ENCODE results near the gene FBXO34. TPM values are rescaled to one million over a fixed set of nuclear protein-coding genes. Genes with fewer than 3 reads are reported as not detected.
"Not testable (repeated sequence)": the region's sequence is repeated elsewhere in the genome, so short reads cannot be mapped to it uniquely, and the experiment has no call there.

The FBXO34 gene
- total RNA-seq, 2 donors from 2014 or later = 16.3 to 30.1 TPM

- ATAC-seq (replicated peaks) = peak; percentile 52
- no peaks in the 10 kb centered on the region for H3K36me3 Mint-ChIP-seq (ENCODE audit: low read depth)
- peak overlapping the region; percentile 82 for H3K27ac Mint-ChIP-seq
- H3K4me1 Mint-ChIP-seq = peaks cover 52% of the 10 kb centered on the region
- H3K27me3 Mint-ChIP-seq = no peaks in the 10 kb centered on the region
- H3K9me3 Mint-ChIP-seq = no peaks in the 10 kb centered on the region
- peak overlapping the region; percentile 75 for H3K4me3 Mint-ChIP-seq
Observed at GRCh38 chr14:55333711-55334485, 62.7 kb downstream of the FBXO34 start.

GRCh38 chr14:55336162-55336561 is 64.9 kb downstream of the FBXO34 start:
- Mint-ChIP-seq H3K36me3 (ENCODE audit: low read depth) (no peaks in the 10 kb centered on the region), H3K9me3 (no peaks in the 10 kb centered on the region), H3K4me1 (peaks cover 53% of the 10 kb centered on the region), H3K27ac (peak overlapping the region; percentile 82), H3K27me3 (no peaks in the 10 kb centered on the region), H3K4me3 (peak overlapping the region; percentile 64)
- ATAC-seq (replicated peaks) = no peak

- H3K4me3 Mint-ChIP-seq = peak overlapping the region; percentile 64
- no peak for ATAC-seq (replicated peaks)
- no peaks in the 10 kb centered on the region for H3K9me3 Mint-ChIP-seq
- peaks cover 55% of the 10 kb centered on the region for H3K4me1 Mint-ChIP-seq
- no peaks in the 10 kb centered on the region for H3K36me3 Mint-ChIP-seq (ENCODE audit: low read depth)
- no peaks in the 10 kb centered on the region for H3K27me3 Mint-ChIP-seq
- peak overlapping the region; percentile 82 for H3K27ac Mint-ChIP-seq
Observed at GRCh38 chr14:55336691-55337090, 65.5 kb downstream of the FBXO34 start.

- H3K27ac Mint-ChIP-seq = peak overlapping the region; percentile 45
- H3K27me3 Mint-ChIP-seq = no peaks in the 10 kb centered on the region
- peaks cover 45% of the 10 kb centered on the region for H3K4me1 Mint-ChIP-seq
- H3K4me3 Mint-ChIP-seq = peak overlapping the region; percentile 64
- peak; percentile 84 for ATAC-seq (replicated peaks)
- H3K36me3 Mint-ChIP-seq (ENCODE audit: low read depth) = no peaks in the 10 kb centered on the region
- H3K9me3 Mint-ChIP-seq = no peaks in the 10 kb centered on the region
Observed at GRCh38 chr14:55339770-55340169, 68.5 kb downstream of the FBXO34 start.

GRCh38 chr14:55340482-55340881 is 69.3 kb downstream of the FBXO34 start:
- H3K9me3 Mint-ChIP-seq = no peaks in the 10 kb centered on the region
- peaks cover 45% of the 10 kb centered on the region for H3K4me1 Mint-ChIP-seq
- peak overlapping the region; percentile 45 for H3K27ac Mint-ChIP-seq
- H3K36me3 Mint-ChIP-seq (ENCODE audit: low read depth) = no peaks in the 10 kb centered on the region
- no peaks in the 10 kb centered on the region for H3K27me3 Mint-ChIP-seq
- H3K4me3 Mint-ChIP-seq = peak overlapping the region; percentile 64
- no peak for ATAC-seq (replicated peaks)

DNA sequence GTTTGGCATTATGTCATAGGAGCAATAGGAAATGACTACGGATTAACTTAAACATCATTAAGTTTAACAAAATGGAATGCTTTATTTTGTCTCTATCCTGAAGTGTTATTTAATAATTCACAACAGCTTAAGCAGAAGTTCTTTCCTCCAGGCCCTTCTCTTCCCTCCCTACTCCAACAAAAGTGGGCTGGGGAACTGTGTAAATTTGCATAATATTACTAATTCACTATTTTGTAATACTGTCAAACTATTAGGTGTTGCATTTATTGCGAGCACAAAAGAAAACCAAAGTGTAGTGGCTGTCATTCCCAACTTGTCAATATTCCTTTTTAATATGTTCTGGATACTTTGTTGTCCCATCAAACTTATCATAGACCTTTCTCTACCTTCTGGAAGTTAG is 70.6 kb downstream of the FBXO34 start:
- ATAC-seq (replicated peaks) = no peak
- no peak overlapping the region for H3K4me3 Mint-ChIP-seq
- H3K9me3 Mint-ChIP-seq = no peaks in the 10 kb centered on the region
- no peaks in the 10 kb centered on the region for H3K27me3 Mint-ChIP-seq
- H3K36me3 Mint-ChIP-seq (ENCODE audit: low read depth) = no peaks in the 10 kb centered on the region
- peaks cover 46% of the 10 kb centered on the region for H3K4me1 Mint-ChIP-seq
- peak overlapping the region; percentile 76 for H3K27ac Mint-ChIP-seq

DNA sequence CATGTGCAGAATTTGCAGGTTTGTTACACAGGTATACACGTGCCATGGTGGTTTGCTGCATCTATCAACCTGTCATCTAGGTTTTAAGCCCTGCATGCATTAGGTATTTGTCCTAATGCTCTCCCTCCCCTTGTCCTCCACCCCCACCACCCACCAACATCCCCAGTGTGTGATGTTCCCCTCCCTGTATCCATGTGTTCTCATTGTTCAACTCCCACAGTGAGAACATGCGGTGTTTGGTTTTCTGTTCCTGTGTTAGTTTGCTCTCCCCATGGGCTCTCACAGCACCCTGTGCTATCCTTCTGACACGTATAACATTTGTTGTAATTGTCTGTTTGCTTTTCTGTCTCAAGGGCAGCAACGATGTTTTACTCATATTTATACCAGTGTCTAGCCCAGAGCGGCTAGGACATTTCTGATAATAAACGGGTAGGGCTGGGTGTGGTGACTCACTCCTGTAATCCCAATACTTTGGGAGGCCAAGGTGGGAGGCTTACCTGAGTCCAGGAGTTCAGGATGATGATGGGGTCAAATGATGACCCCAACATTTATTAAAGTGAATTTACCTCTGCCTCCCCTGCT is 73.5 kb downstream of the FBXO34 start:
- H3K36me3 Mint-ChIP-seq (ENCODE audit: low read depth); H3K4me3 Mint-ChIP-seq; ATAC-seq (replicated peaks); H3K27me3 Mint-ChIP-seq; H3K9me3 Mint-ChIP-seq: not testable (repeated sequence)
- Mint-ChIP-seq H3K4me1 (peaks cover 56% of the 10 kb centered on the region), H3K27ac (peak overlapping the region; percentile 41)

DNA sequence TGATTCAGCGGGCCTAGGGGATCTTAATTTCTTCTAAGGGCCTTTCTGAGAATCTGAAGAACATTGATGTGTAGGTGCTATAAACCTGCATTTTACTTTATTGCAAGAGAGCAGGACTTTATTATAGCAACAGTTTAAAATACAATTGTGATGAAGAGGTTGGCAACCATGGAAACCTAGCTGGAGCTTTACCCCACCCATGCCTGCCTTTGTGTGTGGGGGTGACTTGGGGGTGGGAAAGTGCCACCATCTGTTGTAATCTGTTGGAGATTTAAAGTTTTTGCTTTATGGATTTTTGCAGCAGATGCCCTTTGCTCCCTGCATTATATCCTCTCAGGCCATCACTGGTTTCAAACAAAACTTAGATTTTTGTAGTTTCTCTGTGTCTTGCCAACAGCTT is 75.8 kb downstream of the FBXO34 start:
- Mint-ChIP-seq H3K4me1 (peaks cover 43% of the 10 kb centered on the region), H3K4me3 (no peak overlapping the region), H3K27me3 (no peaks in the 10 kb centered on the region), H3K27ac (no peak overlapping the region), H3K36me3 (ENCODE audit: low read depth) (peaks cover 26% of the 10 kb centered on the region), H3K9me3 (no peaks in the 10 kb centered on the region)
- no peak for ATAC-seq (replicated peaks)

GRCh38 chr14:55347748-55348147 is 76.5 kb downstream of the FBXO34 start:
- Mint-ChIP-seq H3K36me3 (ENCODE audit: low read depth) (peaks cover 30% of the 10 kb centered on the region), H3K27me3 (no peaks in the 10 kb centered on the region), H3K27ac (no peak overlapping the region), H3K4me1 (peaks cover 43% of the 10 kb centered on the region), H3K9me3 (no peaks in the 10 kb centered on the region), H3K4me3 (no peak overlapping the region)
- no peak for ATAC-seq (replicated peaks)

DNA sequence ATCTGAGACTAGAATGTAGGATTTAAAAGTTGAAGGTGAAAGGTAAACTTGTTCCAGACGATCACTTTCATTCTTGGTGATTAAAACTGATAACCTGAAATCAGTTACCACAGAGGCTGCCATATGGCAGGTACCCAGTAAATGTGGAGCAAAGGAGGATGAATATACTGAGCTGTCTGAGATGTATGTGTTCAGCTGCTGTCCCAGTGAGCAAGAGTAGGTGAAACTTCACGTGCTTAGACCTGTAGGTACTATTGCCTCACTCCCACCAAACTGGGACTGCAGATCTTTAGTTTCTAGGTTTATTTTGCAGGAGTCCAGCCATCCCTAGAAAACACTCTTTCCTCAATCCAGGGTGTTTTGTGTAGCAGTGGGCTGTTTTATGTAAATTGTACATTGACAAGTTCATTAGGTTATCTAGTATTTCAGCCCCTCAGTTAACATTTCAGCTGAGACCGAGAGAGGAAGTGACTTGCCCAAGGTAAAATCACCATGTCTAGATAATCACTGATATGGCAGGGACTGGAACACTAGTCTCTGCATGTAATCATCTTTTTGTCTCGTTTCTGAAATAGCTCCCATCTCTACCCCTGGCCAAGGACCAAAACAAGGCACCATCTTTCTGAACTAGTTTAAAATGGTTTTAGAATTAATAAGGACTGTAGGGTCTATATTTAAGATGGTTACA is 77.7 kb downstream of the FBXO34 start:
- Mint-ChIP-seq H3K4me1 (peaks cover 46% of the 10 kb centered on the region), H3K27me3 (no peaks in the 10 kb centered on the region), H3K36me3 (ENCODE audit: low read depth) (peaks cover 30% of the 10 kb centered on the region), H3K27ac (peak overlapping the region; percentile 70), H3K4me3 (peak overlapping the region; percentile 61), H3K9me3 (no peaks in the 10 kb centered on the region)
- peak; percentile 94 for ATAC-seq (replicated peaks)

- H3K4me3 Mint-ChIP-seq = peak overlapping the region; percentile 61
- no peaks in the 10 kb centered on the region for H3K27me3 Mint-ChIP-seq
- ATAC-seq (replicated peaks) = no peak
- peak overlapping the region; percentile 70 for H3K27ac Mint-ChIP-seq
- peaks cover 46% of the 10 kb centered on the region for H3K4me1 Mint-ChIP-seq
- H3K9me3 Mint-ChIP-seq = no peaks in the 10 kb centered on the region
- H3K36me3 Mint-ChIP-seq (ENCODE audit: low read depth) = peaks cover 30% of the 10 kb centered on the region
Observed at GRCh38 chr14:55349565-55349964, 78.3 kb downstream of the FBXO34 start.

DNA sequence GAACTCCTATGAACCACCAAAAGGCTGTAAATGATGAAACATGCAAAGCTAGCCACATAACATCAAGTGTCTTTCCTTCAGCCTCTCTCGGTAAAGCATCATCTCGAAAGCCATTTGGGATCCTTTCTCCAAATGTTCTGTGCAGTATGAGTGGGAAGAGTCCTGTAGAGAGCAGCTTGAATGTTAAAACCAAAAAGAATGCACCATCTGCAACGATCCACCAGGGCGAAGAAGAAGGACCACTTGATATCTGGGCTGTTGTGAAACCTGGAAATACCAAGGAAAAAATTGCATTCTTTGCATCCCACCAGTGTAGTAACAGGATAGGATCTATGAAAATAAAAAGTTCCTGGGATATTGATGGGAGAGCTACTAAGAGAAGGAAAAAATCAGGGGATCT is 79.2 kb downstream of the FBXO34 start:
- no peak overlapping the region for H3K4me3 Mint-ChIP-seq
- H3K36me3 Mint-ChIP-seq (ENCODE audit: low read depth) = peaks cover 30% of the 10 kb centered on the region
- peak overlapping the region; percentile 14 for H3K27ac Mint-ChIP-seq
- no peaks in the 10 kb centered on the region for H3K9me3 Mint-ChIP-seq
- no peak for ATAC-seq (replicated peaks)
- H3K4me1 Mint-ChIP-seq = peaks cover 38% of the 10 kb centered on the region
- H3K27me3 Mint-ChIP-seq = no peaks in the 10 kb centered on the region

DNA sequence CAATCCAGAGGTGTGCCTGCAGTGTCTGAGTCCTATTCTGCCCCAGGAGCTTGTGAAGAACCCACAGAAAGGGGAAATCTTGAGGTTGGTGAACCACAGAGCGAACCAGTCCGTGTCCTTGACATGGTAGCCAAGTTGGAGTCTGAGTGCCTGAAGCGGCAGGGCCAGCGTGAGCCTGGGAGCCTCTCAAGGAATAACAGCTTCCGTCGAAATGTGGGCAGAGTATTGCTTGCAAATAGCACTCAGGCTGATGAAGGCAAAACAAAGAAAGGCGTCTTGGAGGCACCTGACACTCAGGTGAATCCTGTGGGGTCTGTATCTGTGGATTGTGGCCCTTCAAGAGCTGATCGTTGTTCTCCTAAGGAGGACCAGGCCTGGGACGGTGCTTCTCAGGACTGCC is 79.9 kb downstream of the FBXO34 start:
- H3K4me1 Mint-ChIP-seq = peaks cover 33% of the 10 kb centered on the region
- H3K27ac Mint-ChIP-seq = peak overlapping the region; percentile 14

GRCh38 chr14:55352201-55352600 is 81.0 kb downstream of the FBXO34 start:
- no peak for ATAC-seq (replicated peaks)
- Mint-ChIP-seq H3K27ac (peak overlapping the region; percentile 33), H3K4me1 (peaks cover 29% of the 10 kb centered on the region), H3K9me3 (no peaks in the 10 kb centered on the region), H3K36me3 (ENCODE audit: low read depth) (peaks cover 30% of the 10 kb centered on the region), H3K4me3 (no peak overlapping the region), H3K27me3 (no peaks in the 10 kb centered on the region)

More for the DNA sequence above, 79.9 kb downstream of the FBXO34 start:
- no peak for ATAC-seq (replicated peaks)
- Mint-ChIP-seq H3K36me3 (ENCODE audit: low read depth) (peaks cover 30% of the 10 kb centered on the region), H3K27me3 (no peaks in the 10 kb centered on the region), H3K4me3 (no peak overlapping the region), H3K9me3 (no peaks in the 10 kb centered on the region)
